Stimulated activated CD8-positive, alpha-beta memory T cell treated with anti-CD3 and anti-CD28 coated beads, Interleukin-7, amount 100 ng/mL, for 48 hours (primary cell): ENCODE measurements around the gene KCNK7.

Source experiments
- DNase-seq, 2 donors: peaks; one replicate each; pipeline ENCODE4 v3.0.0-alpha.2; 2020; ENCODE audit warnings: low read depth in 1 of 2; ENCODE audit errors: extremely low read depth in 1 of 2

The KCNK7 gene

GRCh38 chr11:65589444-65590239, 6.0 kb downstream of the KCNK7 start:
- peak in 1 of 2 donors; percentile 67 for DNase-seq

DNA sequence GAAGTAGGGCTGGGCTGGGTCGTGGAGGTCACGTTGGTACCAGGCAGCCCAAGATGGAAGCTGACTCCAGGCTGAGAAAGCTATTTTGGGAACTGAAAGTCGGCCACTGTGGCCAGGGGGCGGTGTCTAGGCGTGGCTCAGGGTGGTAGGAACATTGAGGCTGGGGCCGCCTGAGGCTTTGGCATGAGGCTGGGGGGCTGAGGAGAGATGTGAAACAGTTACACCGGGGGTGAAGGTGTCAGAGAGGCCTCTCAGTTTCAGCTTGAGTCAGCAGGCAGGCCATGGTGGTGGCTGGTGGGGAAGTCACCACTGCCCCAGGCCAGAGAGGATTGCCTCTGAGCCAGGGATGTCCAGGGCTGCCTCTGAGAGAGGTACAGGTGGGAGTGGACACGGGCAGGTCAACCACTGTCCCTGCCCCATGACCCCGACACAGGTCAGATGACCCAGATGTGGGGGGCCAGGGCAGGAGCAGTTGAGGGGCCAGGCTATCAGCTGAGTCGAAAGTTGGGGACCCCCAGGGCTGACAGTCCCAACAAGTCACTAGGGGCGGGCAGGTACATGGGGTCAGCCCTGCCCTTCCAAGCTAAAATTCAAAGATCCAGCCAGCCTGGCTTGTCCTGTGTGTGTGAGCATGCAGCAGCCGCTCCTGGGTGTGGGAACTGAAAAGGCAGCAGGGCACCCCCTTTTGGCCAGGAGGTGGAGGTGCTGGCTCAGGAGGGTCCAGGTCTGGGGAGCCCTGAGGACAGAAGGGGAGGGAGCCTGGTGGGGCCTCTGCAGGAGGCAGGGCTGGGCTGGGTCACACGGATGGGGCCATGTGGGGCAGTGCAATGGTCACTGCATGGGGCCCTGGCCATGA, 7.2 kb downstream of the KCNK7 start:
- DNase-seq = peak; percentile 77 to 82

DNA sequence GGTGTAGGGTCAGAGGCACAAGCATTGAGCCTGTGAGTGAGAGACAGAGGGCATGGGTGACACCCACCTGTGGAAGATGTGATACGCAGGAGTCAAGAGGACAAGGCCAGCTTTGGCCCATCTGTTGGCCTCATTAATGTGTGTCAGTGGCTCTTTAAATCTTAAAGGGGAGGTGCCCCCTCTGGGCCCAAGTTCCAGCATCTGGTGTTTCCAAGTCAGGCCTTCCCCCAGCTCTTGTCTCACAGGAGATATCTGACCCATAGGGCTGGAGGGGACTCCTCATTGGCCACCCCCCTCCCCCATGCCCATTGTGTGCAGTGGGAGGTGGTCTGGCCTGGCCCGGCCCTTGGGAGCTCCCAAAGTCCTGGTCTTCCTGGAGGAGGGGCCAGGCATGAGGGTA, 8.9 kb downstream of the KCNK7 start:
- DNase-seq = no peak

DNA sequence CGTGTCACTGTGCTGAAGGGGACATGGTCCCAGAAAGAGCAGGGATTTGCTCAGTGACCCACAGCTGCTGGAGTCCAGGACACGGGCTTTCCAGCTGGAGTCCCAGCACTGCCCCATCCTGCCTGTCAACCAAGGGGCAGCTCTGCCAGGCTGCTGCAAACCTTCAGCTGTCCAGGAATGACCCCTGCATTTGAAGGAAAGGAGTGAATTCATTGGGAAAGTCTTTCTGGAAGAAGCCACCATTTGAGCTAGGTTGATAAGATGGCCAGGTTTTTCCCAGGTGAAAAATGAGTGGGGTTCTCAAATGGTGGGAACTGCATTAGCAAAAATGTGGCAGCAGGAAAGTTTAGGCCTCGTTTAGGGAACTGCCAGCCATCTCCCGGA, 9.4 kb downstream of the KCNK7 start:
- DNase-seq = no peak

GRCh38 chr11:65585396-65586246, 10.0 kb downstream of the KCNK7 start:
- no peak for DNase-seq

DNA sequence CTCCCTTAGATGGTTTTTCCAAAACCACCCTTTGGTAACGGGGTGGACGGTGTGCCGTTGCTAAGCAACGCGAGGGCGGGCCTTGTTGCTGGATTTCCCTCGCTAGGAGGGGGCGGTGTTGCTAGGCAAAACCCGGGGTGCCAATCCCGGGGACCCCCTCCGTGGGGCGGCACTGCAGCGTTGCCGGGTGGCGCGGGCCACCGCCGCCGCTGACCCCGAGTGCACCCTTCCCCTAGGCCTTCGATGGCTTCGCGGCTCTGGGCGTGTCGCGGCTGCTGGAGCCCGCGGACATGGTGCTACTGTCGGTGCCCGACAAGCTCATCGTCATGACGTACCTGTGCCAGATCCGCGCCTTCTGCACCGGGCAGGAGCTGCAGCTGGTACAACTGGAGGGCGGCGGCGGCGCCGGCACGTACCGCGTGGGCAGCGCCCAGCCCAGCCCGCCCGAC, 10.9 kb downstream of the KCNK7 start:
- no peak for DNase-seq

DNA sequence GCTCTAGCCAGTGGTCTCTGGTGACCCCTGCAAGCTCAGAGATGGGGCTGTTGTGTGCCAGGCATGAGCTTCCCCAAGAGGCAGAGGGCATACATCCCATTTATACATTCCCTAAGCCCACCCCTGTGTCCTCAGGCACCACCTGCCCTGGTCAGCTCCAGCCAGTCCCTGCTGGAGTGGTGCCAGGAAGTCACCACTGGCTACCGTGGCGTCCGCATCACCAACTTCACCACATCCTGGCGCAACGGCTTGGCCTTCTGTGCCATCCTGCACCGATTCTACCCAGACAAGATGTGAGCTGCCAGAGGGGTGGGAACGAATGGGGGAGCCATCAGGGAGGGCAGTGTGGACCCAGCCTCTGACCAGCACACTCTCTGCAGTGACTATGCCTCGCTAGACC, 11.5 kb downstream of the KCNK7 start:
- DNase-seq = no peak

GRCh38 chr11:65583589-65583988, 12.0 kb downstream of the KCNK7 start:
- DNase-seq = no peak

DNA sequence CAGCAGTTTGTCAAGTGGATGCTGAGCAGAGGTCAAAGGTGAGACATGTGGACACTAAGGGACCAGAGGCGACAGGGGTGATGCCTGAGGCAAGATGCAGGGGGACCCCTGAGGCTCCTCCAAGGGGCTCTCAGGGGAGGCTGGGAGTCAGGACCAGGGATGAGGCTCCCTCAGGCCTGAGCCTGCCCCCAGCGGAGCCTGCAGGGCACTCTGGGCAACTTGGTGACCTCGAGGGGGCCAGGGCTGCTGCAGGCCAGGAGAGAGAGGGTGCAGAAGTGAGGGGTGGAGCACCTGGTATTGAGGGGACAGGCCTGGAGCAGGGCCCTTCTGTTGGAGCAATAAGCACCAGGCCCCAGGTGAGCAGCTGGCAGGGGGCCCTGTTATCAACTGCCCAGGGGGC, 13.7 kb downstream of the KCNK7 start:
- DNase-seq = no peak

- DNase-seq = no peak
Observed at GRCh38 chr11:65580756-65581155, 14.8 kb downstream of the KCNK7 start.

- DNase-seq = no peak
Observed at GRCh38 chr11:65580031-65580692, 15.4 kb downstream of the KCNK7 start.

DNA sequence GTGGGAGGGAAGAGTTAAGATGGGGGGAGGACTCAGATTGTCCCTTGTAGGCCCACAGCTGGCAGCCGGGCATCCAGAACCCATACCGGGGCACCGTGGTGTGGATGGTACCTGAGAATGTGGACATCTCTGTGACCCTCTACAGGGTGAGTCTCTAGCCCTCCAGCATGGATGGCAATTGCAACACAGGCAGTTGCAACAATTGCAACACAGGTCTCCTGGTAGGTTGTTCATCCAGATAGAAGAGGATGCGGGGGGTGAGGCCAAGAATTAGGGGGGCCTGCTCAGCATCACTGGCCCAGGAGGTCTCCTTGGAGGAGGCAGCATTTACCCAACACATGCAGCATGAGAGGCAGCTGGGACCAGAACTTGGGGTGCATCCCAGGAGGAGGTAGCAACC, 16.3 kb downstream of the KCNK7 start:
- no peak for DNase-seq

DNA sequence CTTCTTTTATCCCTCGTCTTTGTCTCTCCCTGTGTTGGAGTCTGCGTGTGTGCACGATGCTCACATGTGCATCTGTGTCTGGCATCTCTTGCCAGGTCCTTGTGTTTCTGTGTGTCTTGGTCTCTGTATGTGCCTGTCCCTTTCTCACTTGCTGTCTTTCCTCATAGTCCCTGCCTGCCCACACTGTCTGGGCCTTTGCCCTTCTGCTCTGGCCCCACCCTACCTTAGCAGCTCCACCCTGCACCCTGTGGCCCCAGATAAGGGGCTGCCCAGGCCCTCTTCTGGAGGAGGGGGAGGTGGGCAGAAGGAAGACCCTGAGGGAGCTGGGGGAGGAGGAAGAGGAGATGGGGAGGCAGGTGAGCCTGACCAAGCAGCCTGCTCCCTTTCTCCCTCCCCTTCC, 16.9 kb downstream of the KCNK7 start:
- no peak for DNase-seq

DNA sequence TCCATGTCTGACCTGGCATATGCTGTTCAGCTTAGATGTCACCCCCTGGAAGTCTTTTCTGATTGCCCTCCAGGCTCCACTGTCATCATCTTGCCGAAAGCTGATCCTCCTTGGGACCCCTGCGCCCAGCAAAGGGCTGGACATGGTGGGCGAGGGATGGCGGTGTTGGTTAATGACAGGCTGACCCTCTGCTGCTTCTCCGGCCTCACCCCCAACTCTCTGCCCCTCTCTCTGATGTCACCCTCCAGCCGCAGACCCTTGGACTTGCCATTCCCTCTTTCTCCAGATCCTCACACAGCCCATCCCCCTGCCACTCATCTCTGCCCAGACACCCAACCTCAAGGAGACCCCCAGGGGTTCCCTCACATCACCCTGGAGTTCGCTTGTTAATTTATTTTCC, 17.5 kb downstream of the KCNK7 start:
- DNase-seq = no peak

GRCh38 chr11:65577756-65578109, 17.9 kb downstream of the KCNK7 start:
- no peak for DNase-seq

DNA sequence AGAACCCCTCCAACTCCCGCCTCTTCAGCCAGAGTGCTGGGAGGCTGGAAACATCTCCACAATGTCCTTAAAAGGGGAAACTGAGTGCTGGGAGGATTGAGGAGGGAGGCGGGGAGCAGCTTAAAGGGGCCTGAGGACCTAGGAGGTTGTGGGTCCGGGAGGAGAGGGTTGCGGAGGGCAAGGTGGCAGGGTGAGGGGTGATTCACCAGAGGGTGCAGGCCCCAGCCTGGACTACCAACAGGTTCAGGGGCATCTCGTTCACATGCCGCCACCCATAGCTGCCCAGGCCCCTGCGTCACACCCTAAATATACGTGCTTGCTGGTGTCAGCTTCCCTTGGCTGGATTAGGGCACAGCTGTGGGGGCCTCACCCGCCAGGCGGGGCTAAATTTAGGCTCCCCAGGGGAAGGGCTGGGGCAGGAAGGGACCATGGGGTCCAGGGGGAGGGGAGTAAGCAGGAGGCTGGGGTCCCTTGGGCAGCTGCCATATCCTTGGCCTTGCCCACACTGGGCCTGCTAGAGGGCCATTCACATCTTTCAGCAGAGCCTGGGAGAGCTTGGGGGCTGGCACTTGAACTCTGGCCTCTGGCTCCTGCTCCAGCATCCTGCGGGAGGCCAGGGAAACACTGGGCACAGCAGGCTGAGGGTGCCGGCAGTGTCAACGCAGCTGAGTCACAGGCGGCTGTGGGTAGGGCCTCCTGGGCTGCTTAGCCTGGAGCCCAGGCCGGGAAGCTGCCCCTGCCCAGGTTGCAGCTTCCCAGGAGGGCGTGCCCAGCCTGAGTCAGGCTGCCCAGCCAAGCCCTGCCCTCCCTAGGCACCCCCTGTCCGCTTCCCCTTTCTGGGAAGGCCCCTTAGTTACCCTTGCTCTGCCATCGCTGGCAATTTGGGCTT, 18.5 kb downstream of the KCNK7 start:
- no peak for DNase-seq

GRCh38 chr11:65576232-65576866, 19.3 kb downstream of the KCNK7 start:
- no peak for DNase-seq

GRCh38 chr11:65575568-65576231, 19.9 kb downstream of the KCNK7 start, which contains the start of gene EHBP1L1:
Gene EHBP1L1, plus strand, starts transcription at chr11:65576053. Its CDS starts 250 bp downstream, at chr11:65576303.
- peak; percentile 70 to 79 for DNase-seq
